NCI-H1417 (cell line): ENCODE measurements around the gene NCKAP1.
"Not testable (repeated sequence)": the region's sequence is repeated elsewhere in the genome, so short reads cannot be mapped to it uniquely, and the experiment has no call there.

ENCODE experiments used
- DNase-seq, 3 experiments: peaks; one replicate each; lab custom pipeline; 2025; lab: John Stamatoyannopoulos, UW

The NCKAP1 gene, protein sequence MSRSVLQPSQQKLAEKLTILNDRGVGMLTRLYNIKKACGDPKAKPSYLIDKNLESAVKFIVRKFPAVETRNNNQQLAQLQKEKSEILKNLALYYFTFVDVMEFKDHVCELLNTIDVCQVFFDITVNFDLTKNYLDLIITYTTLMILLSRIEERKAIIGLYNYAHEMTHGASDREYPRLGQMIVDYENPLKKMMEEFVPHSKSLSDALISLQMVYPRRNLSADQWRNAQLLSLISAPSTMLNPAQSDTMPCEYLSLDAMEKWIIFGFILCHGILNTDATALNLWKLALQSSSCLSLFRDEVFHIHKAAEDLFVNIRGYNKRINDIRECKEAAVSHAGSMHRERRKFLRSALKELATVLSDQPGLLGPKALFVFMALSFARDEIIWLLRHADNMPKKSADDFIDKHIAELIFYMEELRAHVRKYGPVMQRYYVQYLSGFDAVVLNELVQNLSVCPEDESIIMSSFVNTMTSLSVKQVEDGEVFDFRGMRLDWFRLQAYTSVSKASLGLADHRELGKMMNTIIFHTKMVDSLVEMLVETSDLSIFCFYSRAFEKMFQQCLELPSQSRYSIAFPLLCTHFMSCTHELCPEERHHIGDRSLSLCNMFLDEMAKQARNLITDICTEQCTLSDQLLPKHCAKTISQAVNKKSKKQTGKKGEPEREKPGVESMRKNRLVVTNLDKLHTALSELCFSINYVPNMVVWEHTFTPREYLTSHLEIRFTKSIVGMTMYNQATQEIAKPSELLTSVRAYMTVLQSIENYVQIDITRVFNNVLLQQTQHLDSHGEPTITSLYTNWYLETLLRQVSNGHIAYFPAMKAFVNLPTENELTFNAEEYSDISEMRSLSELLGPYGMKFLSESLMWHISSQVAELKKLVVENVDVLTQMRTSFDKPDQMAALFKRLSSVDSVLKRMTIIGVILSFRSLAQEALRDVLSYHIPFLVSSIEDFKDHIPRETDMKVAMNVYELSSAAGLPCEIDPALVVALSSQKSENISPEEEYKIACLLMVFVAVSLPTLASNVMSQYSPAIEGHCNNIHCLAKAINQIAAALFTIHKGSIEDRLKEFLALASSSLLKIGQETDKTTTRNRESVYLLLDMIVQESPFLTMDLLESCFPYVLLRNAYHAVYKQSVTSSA

DNA sequence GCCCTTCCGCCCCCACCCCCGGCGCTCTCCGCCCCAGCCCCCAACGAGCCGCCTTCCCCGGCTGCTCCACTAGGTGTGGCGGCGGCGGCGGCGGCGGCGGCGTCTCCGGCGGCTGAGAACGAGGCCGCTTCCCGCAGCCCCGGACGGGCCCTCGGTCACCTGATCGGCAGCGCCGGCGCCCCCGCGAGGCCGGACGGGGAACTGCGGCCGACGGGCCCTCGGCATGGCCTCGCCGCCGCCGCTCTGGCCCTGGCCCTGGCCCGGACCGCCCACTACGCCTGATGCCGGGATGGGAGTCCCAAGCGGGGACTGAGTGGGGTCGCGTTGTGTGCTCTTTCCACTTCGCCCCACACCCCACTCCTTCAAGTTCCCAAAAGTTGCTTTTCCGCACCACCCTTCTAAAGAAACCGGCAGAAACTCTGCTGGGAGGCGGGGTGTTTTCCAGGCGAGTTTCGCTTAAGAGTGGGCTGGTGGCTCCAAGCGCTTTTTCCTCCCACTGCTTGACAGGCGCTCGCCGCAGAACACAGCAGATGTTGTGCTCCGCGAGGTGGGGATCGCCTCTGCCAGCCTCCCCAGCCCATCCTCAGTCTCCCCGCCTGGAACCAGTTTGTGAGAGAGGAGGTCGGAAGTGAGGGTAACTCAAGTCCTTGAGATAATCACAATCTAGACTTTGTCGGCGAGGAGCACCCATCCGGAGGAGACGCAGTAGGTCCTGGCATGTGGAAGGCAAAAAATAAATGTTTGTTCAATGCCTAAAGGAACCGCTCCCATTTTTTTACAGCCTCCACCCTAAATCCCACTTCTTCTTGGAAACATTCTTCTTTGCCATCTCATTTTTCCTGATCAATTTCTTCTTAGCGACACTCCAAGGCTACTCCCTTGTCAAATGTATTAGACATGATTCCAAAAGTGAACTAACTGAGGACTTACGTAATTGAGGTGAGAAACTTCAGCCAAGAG, at the start of gene NCKAP1:
Gene NCKAP1, minus strand, starts transcription at position 117 of the 960 bp plus-strand sequence. CDS start 358 bp downstream, outside the sequence.
- peak; percentile 83 to 94 (median 86) for DNase-seq

DNA sequence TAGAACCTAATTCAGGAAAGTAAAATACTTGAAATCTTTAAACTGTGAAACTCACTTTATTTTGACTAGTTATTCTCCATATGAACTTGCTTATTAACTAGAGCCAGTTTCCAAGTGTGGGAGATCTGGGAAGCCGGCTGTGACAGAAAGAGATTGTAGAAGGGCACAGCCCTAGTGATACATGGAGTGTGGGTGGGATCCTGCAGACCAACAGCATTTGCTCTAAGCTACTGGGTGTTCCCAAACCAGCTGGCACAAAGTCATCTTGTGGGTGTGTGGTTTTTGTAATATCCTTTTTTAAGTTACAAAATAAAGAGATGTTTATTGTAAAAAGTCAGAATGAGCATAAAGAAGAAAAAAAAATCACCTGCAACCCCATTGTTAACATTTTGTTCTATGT, 43.7 kb upstream of the NCKAP1 start:
- no peak for DNase-seq

DNA sequence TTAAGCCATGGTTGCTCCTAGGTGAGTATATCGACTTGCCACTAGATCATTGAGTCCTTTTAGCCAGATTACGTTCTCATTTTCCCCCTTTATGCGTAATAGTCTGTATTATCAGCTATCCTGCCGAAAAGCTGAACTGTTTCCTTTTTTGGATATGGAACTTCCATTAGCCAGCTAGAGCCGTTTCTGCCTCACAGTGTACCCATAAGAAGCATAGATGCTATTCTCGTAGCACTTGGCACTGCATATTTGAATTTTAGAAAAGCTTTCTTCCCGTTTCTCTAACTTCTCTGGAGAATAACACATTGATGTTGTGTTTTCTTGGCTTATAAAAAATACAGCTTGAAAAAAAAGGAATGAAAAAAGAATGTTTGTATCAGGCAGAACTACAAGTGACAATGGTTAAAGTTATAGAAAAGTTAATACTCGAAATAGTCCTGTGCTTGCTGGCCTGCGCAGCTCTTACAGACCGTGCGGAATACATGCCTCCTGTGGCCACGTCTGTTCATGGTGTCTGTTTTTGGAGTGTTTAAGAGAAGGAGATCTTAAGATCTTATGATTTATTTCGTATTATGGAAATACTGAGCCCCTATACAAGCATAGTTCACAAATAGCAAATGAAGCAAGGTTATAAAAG, 41.0 kb upstream of the NCKAP1 start:
- DNase-seq, result peak in 2 of 3 experiments; percentile 39 to 87

DNA sequence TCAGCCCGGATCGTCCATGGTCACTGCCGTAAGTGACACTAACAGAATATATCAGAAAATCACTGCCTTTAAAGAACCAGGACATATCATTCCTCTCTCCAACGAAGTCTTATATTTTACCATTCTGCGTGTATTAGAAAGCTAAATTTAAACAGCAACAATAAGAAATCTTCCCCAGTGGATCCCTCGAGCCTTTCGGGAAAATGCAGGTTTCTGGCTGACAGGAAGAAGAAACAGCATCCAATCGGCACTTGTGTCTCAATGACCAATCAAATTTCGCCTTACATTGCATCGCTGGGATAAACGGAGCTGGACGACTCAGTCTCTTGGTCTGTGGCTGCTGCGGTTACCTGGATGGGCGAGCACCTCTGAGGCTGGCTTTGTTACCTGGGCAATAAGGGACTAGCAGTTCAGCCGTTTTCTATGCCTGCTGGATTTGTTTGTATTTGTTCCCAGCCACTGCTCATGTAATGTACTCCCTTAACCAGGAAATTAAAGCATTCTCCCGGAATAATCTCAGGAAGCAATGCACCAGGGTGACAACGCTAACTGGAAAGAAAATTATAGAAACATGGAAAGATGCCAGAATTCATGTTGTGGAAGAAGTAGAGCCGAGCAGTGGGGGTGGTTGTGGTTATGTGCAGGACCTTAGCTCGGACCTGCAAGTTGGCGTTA, 40.3 kb upstream of the NCKAP1 start, which contains the start of gene DUSP19:
Gene DUSP19, plus strand, starts transcription at position 284 of the 675 bp plus-strand sequence. Its CDS starts 187 bp downstream, at position 471.
- DNase-seq, result peak; percentile 95 to 99 (median 96)

DNA sequence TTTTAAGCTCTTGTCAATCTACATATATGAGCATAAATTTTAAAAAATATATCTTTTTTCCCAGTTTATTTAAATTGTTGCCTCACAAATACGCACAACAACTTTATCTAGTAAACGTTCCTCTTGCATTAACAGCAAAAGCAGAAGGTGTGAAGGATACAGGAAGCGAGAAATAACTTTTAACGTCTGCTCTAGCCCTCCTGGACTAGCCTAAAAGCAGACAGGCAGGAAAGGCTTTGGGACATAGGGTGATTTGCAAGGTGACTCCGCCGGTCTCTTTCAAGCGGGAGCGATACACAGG, 39.9 kb upstream of the NCKAP1 start:
- peak in 1 of 3 experiments; percentile 74 for DNase-seq

DNA sequence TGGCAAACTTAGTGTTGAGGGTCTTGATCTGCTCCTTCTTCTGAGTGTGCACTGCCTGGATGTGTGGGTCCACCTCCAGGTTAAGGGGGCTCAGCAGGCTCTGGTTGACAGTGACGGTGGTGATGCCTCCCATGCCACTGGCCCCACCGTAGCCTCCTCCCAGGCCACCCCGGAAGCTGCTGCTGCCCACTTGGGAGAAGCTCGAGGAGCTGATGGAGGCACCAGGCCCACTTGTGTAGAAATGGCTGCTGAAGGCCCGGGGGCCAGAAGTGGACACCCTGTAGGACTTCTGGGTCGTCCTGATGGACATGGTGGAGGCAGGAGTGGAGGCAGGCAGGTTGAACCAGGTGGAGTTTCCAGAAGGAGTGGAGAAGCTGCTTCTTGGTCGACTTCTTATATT, 33.9 kb upstream of the NCKAP1 start:
- no peak for DNase-seq

DNA sequence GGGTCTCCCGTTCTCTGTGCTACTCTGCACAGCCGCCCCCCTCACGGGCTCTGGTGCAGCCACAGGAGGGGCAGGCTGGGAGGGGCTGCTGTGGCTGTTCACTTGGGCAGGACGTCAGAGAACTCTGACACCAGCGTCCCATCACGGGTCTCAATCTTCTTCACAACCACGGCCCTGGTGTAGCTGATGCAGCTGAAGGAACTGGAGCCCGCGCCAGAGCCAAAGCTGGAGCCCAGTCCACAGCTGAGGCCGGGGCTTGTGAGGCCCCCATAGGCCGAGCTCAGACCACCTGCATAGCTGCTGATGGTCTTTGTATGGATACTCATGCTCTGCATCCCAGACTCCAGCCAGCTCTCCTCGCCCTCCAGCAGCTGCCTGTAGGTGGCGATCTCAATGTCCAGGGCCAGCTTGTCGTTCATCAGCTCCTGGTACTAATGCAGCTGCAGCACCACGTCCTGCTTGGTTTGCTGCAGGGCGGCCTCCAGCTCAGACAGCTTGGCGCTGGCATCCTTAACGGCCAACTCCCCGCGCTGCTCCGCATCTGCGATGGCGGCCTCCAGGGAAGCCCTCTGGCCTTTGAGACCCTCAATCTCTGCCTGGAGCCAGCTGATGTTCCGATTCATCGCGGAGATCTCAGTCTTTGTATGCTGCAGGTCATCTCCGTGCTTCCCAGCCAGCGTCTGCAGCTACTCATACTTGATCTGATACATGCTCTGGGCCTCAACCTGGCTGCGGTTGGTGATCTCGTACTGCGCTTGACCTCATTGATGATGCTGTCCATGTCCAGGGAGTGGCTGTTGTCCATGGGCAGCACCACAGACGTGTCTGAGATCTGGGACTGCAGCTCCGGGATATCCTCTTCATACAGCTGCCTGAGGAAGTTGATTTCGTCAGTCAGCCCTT, 32.9 kb upstream of the NCKAP1 start:
- DNase-seq, result no peak

DNA sequence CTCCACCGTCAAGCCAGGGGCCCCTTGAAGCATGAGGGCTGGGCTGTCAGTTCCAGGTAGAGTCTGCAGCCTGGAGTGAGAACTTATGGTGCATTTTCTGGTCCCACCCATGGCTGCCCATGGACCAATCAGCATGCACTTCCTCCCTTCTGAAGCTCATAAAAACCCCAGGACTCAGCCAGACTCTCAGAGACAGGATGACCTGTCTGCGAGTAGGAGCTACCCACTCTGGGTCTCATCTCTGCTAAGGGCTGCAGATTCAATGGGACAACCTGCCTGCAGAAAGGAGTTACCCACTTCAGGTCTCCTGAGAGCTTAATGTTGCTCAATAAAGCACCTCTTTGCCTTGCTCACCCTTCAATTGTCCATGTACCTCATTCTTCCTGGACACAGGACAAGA, 30.9 kb upstream of the NCKAP1 start:
- DNase-seq, result no peak

DNA sequence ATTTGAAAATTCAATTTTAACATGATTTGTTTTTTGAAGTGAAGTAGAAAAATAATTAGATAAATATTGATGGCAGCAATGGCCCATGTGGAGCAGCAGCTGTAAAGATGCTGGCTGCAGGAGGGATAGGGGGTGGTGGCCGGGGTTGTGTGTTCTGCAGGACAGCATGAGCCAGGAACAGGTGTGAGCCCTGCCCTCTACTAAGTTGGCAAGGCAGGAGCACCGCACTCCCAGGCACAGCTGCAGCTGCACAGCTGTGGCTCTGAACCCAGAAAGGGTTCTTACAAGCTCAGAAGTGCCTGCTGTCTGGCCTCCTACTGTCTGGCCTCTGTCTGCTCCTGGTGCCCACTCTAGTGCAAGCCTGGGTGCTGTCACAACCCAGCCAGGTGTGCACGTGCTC, 30.3 kb upstream of the NCKAP1 start:
- DNase-seq, result no peak

DNA sequence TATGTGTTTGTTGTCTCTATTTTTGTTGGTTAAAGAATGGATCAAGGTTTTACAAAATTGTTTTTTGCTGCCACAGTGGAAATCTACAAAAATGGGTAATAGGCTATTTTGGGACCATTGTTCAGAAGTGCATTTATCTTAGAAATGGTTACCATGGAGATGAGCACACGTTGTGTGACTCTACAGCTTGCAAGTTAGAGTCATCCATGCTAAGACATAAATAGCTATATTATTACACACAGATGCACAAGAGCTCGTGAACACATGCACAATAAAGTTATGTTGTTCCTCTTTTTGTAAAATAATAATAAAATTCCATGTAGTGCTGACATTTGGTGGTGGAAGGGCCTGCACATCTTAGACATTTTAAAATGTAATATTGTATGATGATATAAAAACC, 24.8 kb upstream of the NCKAP1 start:
- DNase-seq, result peak in 1 of 3 experiments; percentile 12

DNA sequence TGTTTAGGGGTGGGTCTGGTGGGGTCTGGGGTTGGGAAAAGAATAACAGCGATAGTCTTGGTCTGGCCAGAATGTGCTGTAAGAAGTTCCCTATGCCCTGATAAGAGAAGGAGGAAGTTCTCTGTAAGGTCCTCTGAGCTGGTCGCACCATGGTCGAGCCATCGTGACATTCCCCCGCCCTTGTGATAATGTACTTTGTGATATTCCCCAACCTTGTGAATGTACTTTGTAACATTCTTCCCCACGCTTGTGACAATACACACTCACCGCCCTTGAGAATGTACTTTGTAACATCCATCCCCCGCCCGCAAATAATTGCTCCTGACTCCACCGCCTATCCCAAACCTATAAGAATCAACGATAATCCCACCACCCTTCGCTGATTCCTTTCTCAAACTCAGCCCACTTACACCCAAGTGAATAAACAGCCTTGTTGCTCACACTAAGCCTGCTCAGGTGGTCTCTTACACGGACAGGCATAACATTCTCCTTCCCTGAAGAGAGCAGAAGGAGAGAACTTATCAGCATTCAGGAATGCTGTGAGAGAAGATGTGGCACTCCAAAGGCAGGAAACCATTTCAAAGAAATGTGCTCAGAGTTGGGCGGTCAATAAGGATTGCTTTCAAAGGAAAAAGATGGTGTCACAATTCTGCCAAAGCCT, 22.4 kb upstream of the NCKAP1 start:
- DNase-seq, result no peak

DNA sequence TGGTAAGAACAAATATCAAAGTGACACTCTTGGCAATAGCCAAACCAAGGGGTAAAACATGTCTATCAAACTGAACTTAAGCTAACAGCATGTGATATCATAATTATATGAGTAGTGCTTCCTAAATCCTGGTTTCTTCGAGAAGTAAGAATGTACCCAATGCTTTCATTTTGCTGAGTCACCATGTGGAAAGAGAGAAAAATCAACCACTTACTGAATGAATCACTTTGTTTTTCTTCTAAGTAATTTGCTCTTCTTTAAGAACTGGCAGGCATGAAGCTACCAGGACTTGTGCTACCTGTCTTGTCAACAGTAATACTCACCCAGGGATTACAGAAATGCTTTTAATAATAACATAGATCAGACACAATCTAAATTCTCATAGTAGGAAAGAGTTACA, 21.3 kb upstream of the NCKAP1 start:
- no peak for DNase-seq

DNA sequence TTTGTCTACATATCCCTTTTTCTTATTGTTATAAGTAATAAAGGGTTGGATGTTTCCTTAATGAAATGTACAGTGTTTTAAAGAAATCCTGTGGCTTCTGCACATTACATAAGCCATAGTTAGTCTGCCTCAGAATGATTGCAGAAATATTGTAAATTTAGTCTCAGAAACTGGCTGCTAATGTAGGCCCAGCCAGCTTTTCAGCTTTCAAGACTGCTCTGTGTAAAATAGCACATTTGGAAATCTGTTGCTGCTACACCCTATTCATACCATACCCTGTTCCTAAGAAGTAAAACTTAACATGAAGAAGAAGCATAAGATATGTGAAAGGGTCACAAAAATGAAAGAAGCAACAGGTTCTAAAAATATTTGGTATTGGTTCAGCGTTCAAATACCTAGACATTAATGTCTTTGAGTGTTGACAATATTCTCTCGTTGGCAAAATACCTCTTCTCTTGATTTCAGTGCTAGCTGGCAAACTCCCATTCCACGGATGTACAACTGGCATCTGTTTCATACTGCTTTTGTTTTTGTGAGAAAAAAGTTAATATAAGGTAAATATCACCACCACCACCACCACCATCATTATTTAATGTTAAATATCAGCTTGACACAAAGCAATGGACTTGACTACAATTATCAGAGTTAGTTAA, 19.2 kb upstream of the NCKAP1 start:
- no peak for DNase-seq

DNA sequence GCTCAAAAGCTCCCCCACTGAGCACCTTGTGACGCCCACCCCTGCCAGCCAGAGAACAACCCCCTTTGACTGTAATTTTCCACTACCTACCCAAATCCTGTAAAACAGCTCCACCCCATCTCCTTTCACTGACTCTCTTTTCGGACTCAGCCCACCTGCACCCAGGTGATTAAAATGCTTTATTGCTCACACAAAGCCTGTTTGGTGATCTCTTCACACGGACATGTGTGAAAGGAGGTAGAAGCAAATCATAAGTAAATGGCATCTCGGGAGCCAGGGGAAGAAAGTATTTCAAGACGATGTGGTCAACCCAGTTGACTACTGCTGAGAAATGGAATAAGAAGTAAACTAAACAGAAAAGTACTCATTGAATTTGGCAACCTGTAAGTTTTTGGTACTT, 11.2 kb upstream of the NCKAP1 start:
- DNase-seq, result no peak

DNA sequence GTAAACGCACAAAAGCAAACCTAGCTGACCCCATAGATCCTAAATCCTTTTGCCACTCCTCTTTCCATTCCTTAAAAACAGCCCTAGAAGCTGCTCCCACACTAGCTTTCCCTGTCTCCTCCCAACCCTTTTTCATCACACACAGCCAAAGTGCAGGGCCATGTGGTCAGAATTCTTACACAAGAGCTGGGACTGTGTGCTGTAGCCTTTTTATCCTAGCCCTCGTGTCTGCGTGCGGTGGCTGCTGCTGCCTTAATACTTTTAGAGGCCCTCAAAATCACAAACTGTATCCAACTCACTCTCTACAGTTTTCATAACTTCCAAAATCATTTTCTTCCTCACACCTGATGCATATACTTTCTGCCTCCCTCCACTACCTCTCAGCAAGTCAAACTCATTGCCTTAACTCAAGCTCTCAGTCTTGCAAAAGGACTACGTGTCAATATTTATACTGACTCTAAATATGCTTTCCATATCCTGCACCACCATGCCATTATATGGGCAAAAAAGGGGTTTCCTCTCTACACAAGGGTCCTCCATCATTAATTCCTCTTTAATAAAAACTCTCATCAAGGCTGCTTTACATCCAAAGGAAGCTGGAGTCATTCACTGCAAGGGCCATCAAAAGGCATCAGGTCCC, 9.3 kb upstream of the NCKAP1 start:
- DNase-seq, result not testable (repeated sequence)

DNA sequence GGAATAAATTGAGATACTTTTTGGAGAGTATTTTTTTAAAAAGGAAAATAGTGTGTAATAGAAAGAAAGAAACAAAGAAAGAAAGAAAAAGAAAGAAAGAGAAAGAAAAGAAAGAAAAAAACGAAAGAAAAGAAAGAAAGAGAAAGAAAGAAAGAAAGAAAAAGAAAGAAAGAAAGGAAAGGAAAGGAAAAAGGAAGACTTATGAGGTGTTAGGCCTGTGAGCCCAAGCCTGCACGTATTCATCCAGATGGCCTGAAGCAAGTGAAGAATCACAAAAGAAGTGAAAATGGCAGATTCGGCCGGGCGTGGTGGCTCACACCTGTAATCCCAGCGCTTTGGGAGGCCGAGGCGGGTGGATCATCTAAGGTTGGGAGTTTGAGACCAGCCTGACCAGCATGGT, 5.3 kb upstream of the NCKAP1 start:
- not testable (repeated sequence) for DNase-seq

DNA sequence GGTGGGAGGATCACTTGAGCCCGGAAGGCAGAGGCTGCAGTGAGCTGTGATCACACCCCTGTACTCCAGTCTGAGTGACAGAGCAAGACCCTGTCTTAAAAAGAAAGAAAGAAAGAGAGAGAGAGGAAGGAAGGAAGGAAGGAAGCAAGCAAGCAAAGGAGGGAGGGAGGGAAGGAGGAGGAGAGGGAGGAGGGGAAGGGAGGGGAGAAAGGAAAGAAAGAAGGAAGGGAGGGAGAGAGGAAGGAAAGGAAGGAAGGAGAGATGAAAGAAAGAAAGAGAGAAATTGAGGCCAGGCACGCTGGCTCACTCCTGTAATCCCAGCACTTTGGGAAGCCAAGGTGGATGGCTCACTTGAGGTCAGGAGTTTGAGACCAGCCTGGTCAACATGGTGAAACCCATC, 2.3 kb upstream of the NCKAP1 start:
- DNase-seq, result no peak
